Choroid plexus epithelial cell (primary cell): ENCODE data around the gene GATA2.

ENCODE experiments used
- DNase-seq: peaks from one replicate; pipeline ENCODE4 v3.0.0-alpha.2; 2010; ENCODE audit warnings: low read depth
- H3K4me3 ChIP-seq: 2 replicates; pipeline ENCODE4 v1.5.1; 2011; ENCODE audit warnings: low read depth, mild to moderate bottlenecking, control low read depth, low read length, moderate library complexity
- TF ChIP-seq, protein P1 (sequence below): conservative IDR thresholded peaks from 2 replicates; pipeline ENCODE4 v1.5.1; 2011; ENCODE audit warnings: low read depth, mild to moderate bottlenecking, control low read depth, inconsistent platforms, low read length, moderate library complexity

Gene GATA2

DNA sequence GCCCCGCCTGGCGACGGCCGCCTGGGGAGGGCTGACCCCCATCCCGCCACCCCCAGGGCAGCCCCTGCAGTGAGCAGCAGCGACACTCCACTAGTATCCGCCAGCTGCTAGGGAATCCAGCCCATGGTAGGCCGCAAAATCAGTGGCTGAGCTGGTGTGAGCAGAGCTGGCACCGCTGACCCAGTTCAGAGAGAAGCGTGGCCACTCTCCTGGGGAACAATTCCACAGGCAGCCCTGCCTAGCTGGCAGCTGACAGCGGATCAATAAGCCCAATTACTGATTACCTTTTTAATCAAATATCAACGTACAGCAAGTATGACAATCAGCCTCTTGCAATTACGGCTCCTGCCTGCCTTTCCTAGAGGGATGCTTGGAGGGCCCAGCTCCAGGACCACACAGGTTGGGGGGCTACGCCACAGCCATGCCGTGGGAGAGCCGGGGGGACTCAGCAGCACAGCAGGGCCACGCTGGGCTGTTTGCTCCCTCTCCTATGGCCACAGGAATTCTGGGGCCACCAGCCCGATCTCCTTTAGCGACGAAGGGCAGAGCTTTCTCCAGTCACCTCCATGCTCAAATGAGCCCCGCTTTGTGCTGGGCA lies 40.2 kb downstream of the GATA2 start:
- no peak overlapping the region for H3K4me3 ChIP-seq
- DNase-seq, result no peak
- TF ChIP-seq, protein P1, sequence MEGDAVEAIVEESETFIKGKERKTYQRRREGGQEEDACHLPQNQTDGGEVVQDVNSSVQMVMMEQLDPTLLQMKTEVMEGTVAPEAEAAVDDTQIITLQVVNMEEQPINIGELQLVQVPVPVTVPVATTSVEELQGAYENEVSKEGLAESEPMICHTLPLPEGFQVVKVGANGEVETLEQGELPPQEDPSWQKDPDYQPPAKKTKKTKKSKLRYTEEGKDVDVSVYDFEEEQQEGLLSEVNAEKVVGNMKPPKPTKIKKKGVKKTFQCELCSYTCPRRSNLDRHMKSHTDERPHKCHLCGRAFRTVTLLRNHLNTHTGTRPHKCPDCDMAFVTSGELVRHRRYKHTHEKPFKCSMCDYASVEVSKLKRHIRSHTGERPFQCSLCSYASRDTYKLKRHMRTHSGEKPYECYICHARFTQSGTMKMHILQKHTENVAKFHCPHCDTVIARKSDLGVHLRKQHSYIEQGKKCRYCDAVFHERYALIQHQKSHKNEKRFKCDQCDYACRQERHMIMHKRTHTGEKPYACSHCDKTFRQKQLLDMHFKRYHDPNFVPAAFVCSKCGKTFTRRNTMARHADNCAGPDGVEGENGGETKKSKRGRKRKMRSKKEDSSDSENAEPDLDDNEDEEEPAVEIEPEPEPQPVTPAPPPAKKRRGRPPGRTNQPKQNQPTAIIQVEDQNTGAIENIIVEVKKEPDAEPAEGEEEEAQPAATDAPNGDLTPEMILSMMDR, result no peak

- H3K4me3 ChIP-seq, result no peak overlapping the region
- TF ChIP-seq, protein P1, result no peak
- DNase-seq, result no peak
Measured at GRCh38 chr3:128452120-128452519, 40.9 kb downstream of the GATA2 start.

DNA sequence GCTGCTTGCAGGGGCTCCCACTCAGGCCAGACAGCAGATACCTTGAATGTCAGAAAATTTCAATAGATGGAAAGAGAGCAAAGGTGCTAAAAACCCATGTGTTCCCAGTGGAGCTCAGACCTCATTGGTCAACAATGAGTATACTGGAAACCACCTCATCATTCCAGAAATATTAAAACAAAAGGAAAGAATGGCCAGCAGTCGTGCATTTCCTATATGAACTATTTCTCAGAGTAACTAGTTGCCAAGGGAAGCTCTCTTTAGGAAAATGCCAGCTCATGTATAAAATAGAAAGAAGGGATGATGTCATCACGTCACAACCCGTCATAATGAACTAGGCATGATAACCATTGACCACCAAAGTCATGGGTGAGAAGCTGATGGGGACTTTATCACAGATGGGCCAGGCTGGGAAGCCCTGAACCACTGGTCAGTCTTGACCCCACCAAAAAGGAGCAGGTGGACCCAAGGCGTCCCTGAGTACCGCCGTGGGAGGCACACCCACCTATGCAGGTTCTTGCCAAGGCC lies 43.8 kb downstream of the GATA2 start:
- TF ChIP-seq, protein P1, result no peak
- no peak for DNase-seq
- no peak overlapping the region for H3K4me3 ChIP-seq

DNA sequence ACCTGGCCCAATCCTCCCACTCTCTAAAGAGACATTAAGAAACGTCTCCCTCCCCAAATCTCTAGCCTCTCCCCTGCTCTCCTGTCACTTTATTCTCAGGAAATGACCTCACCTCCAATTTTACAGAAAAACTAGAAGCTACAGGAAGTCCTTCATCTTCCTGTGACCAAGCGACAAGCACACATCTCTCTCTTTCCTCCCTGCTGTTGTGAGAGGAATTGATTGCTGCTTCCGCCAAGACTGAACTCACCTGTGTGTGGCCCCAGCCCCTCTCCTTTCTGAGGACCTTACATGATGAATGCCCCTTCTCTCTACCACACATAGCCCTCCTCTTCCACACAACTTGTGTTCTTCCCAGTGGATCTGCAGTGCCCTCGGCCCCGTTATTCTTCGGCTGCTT lies 44.5 kb downstream of the GATA2 start:
- TF ChIP-seq, protein P1, result no peak
- DNase-seq, result no peak
- H3K4me3 ChIP-seq, result no peak overlapping the region

GRCh38 chr3:128447561-128448013 lies 45.4 kb downstream of the GATA2 start:
- H3K4me3 ChIP-seq, result no peak overlapping the region
- no peak for DNase-seq
- TF ChIP-seq, protein P1, result no peak

- H3K4me3 ChIP-seq, result no peak overlapping the region
- no peak for DNase-seq
- TF ChIP-seq, protein P1, result no peak
Measured at GRCh38 chr3:128446821-128447220, 46.2 kb downstream of the GATA2 start.

DNA sequence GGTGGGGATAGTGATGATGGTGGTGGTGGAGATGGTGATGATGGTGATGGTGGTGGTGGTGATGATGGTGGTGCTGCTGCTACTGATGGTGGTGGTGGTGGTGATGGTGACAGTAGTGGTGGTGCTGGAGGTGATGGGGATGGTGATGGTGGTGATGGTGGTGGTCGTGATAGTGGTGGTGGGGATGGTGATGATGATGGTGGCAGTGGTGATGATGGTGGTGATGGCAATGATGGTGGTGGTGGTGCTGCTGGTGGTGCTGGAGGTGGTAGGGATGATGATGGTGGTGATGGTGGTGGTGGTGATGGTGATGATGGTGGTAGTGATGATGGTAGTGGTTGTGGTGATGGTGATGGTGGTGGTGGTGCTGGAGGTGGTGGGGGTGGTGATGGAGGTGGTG lies 47.6 kb downstream of the GATA2 start:
- TF ChIP-seq, protein P1, result no peak
- no peak overlapping the region for H3K4me3 ChIP-seq
- no peak for DNase-seq
